ENCODE results near the gene XPR1.

The XPR1 gene

DNA sequence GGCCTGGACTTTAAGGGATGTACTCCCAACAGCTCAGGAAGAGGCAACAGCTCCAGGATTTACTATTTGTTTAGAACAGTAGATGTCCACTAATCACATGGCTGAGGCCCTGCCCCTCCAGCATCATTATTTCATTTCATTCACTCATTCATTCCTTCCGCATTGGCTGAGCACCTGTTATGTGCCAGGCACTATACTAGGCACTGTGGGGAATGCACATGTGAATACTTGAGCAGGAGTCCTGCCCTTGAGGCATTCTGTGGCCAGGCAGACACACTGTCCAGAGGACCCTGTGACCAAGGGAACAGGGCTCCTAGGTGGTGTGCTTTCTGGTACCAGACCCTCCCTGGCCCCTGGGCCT lies 305.2 kb downstream of the XPR1 start:
- no peak for DNase-seq

DNA sequence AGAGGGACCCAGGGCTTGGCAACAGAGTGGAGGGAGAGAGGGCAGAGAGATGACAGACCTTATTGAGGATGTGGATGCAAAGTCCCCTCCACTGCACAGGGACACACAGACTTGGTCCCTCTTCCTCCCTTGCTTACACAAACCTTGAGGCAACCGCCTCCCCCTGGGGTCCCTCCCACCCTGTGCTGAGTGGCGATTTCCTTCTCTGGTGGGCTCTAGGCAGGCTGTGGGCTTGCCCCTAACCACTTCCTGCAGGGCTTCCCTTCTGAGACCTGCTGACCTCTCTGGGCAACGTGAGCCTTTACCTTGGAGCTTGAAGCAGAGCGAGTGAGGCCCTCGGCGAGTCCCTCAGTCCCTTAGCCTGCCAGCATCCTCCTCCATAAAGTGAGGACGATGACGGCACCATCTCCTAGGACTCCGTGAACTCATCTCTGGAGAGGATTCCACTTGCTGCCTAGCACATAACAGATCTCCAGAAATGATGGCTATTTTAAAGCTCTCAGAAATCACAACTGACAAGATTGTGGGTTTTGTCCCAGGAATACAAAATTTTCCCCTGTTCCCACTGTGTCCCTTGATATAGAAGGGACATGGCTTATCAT lies 305.9 kb downstream of the XPR1 start:
- DNase-seq = no peak

- DNase-seq = no peak
These were observed 307.4 kb downstream of the XPR1 start for GRCh38 chr1:180939073-180939710.

GRCh38 chr1:180939711-180940103 lies 307.9 kb downstream of the XPR1 start:
- no peak for DNase-seq

Data from fibroblast of skin of right quadriceps (primary cell).